Aorta (tissue), 5 donors: ENCODE measurements around the gene WASHC1. TPM values are rescaled to one million over a fixed set of nuclear protein-coding genes. Genes with fewer than 3 reads are reported as not detected.
A peak's percentile ranks its signal among the peaks of the same experiment; 100 is the strongest.
"Not testable (repeated sequence)": the region's sequence is repeated elsewhere in the genome, so short reads cannot be mapped to it uniquely, and the experiment has no call there.

Source experiments
- ATAC-seq: fragments of 200-7000 bp; cut with Tn5 transposase; one replicate; pipeline ENCODE4 v1.9.1; 2022; ENCODE audit warnings: moderate library complexity; ENCODE audit not compliant: low FRiP score
- DNase-seq, 2 donors: peaks; one replicate each; pipeline ENCODE4 v3.0.0-alpha.2; 2020
- H3K27ac ChIP-seq, 2 donors: one replicate each; pipeline ENCODE4 v1.5.1; 2013; ENCODE audit warnings: low read length in 2 of 2, mild to moderate bottlenecking in 2 of 2, moderate library complexity in 2 of 2, control low read depth in 1 of 2, inconsistent platforms in 1 of 2, low read depth in 1 of 2
- H3K27me3 ChIP-seq, 2 donors: one replicate each; pipeline ENCODE4 v1.6.1; 2013; ENCODE audit warnings: control low read depth in 1 of 2, low read length in 1 of 2, mild to moderate bottlenecking in 1 of 2, moderate library complexity in 1 of 2; ENCODE audit not compliant: insufficient read depth in 2 of 2, control insufficient read depth in 1 of 2
- H3K36me3 ChIP-seq, 2 donors: one replicate each; pipeline ENCODE4 v1.6.1; 2013; ENCODE audit warnings: control low read depth in 1 of 2, low read length in 1 of 2, mild to moderate bottlenecking in 1 of 2; ENCODE audit not compliant: insufficient read depth in 2 of 2, control insufficient read depth in 1 of 2
- H3K4me1 ChIP-seq, 2 donors: one replicate each; pipeline ENCODE4 v1.6.1; 2013; ENCODE audit warnings: low read length in 2 of 2, control low read depth in 1 of 2, mild to moderate bottlenecking in 1 of 2, moderate library complexity in 1 of 2; ENCODE audit not compliant: insufficient read depth in 2 of 2, control insufficient read depth in 1 of 2
- H3K4me3 ChIP-seq, 2 donors: one replicate each; pipeline ENCODE4 v1.5.1; 2013; ENCODE audit warnings: low read length in 2 of 2, control low read depth in 1 of 2, mild to moderate bottlenecking in 1 of 2
- H3K9me3 ChIP-seq: one replicate; pipeline ENCODE4 v1.6.1; 2013; ENCODE audit warnings: mild to moderate bottlenecking, low read length; ENCODE audit not compliant: control insufficient read depth
- WGBS, 2 donors: extraction: QIAGEN DNeasy Blood & Tissue Kit; methylation state at CpG; one replicate each; pipeline ENCODE4 v1.1.7; 2013; 5-methylcytosine and 5-hydroxymethylcytosine counted together
- intact Hi-C, 2 donors: fragments of 100-400 bp; cut with DNase I; formaldehyde crosslinking; loops; one replicate each; pipeline versions ENCODE4 v1.14.2 to v1.15.0; 2022
- polyA plus RNA-seq, 2 donors: library from polyadenylated mRNA; stranded (reverse); fragments of 200-250 nt; gene quantifications; one replicate each; pipeline ENCODE4 v1.2.3, GENCODE V29; 2013
- total RNA-seq, 2 donors: library from RNA; stranded (reverse); fragmentation: NEBNext Ultra II Directional; extraction: Animal tissue kit (Norgen Biotek cat#: 25700); gene quantifications; one replicate each; pipeline ENCODE4 v1.2.1, GENCODE V29; 2021
- donor health status: healthy with polysubstance abuse.
- donor health status: Bipolar disorder and iron deficiency.
- donor health status: DM: no; HTN: no; CAD: no.
- donor health status: DM: no; HTN: no; CAD: no.
- donor health status: DM: yes; HTN: yes; CAD: no.

WASHC1 gene
- total and polyA plus RNA-seq, 4 donors, result 7.0 to 95.5 (median 13.4) TPM

DNA sequence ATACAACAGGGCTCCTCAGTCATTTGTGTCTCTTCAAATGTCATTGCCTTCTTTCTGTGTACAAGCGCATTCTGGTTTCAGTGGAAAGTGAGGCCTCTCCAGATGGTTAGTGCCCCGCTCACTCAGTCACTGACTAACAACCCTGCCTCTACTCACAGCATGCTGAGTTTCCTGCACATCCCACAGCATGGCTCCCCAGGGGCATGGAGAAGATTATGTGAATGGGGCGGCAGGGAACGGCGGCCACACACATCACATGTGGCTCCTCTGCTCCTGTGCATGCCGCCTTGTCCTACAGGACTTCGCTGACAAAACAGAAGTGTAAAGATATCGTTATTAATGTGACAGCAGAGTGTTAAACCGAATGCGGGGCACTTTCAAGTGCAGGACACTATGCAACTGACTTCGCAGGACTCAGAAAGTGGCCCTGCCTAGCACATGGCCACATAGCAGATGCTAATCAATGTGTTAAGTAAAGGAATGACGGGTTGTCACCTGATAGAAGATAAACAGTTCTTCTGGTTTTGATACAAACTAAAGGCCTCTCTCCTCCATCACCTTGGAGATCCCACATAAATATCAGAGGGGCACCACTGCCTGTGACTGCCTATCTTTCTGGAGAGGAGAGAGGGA, 17.5 kb upstream of the WASHC1 start:
- intact Hi-C loops, DNase-seq: not testable (repeated sequence)
- WGBS, 2 donors, result 73 to 76% methylated on average over 10 to 11 of the region's 12 CpGs

DNA sequence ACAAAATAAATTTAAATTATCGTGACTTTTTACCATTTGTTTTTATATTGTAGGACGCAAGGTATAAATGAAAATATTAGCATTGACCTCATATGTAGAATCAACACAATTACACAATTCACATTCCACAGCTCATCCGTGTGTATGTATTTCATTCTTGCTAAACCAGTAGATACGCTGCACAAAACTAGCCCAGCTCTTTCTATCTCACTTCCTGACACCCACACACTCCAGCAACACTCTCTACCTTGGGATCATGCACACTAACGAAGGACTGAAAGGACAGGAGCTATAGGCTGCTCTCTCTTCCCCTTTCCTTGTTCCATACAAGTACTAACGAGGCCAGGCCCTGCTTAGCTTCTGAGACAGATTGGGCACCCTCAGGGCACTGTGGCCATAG, 16.9 kb upstream of the WASHC1 start:
- H3K27me3 ChIP-seq, DNase-seq, H3K9me3 ChIP-seq, H3K36me3 ChIP-seq, intact Hi-C loops, H3K27ac ChIP-seq, H3K4me1 ChIP-seq, ATAC-seq, H3K4me3 ChIP-seq: not testable (repeated sequence)
- WGBS, 2 donors, result 61 to 63% methylated on average over 6 of the region's 6 CpGs

More for the DNA sequence above, 17.5 kb upstream of the WASHC1 start:
- not testable (repeated sequence) for H3K4me1 ChIP-seq, H3K27ac ChIP-seq, H3K36me3 ChIP-seq, H3K4me3 ChIP-seq, H3K27me3 ChIP-seq, H3K9me3 ChIP-seq
- ATAC-seq, result peak; percentile 56

DNA sequence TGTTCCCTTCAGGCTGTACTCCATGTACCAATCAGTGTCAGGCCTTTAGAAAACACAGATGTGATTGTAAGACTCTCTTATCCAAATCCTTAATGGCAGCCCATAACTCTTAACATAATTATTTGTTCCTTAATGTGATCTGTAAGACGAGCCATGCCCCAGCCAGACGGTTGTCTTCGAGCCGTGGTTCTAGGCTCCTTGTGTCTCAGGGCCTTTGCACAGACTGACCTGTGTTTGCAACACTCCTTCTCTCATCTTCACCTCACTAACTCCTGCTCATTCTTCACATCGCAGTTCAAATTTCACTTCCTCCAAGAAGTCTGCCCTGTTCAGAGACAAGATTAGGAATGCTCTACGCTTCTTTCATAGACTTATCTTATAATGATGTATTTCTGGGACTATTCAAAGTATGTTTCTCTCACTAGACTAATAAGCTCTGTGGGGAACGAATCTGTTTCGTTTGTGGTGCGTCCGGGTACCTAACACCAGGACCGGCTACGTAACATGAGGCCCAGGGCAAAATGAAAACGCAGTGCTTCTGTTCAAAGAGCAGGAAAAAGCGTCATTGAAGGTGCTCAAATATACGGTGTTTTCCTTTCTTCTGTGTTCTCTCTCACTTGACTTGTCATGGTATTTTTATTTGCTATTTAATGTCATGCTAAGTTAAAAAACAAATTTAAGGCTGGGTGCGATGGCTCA, 16.1 kb upstream of the WASHC1 start:
- H3K4me3 ChIP-seq, ATAC-seq, intact Hi-C loops, H3K4me1 ChIP-seq, H3K27me3 ChIP-seq, H3K27ac ChIP-seq, H3K9me3 ChIP-seq, DNase-seq, H3K36me3 ChIP-seq: not testable (repeated sequence)
- WGBS, 2 donors, result 82 to 86% methylated on average over 13 to 15 of the region's 16 CpGs

DNA sequence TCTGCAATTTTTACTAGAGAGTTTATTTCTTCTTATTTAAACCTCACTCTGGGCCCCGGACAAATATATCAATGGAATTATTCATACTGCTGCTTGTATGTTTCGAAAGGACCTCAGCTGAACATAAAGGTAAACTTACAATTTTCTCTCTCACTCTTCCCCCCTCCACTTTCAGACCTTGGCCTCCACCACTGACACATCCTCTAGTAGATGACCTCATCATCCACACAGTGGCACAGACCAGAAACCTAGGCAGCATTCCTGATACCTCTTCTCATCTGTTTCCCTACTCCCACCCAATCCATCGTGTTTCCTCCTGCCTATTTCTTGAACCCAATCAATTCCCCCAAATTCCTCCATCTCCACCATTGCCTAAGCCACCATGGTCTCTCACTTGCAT, 15.2 kb upstream of the WASHC1 start:
- DNase-seq, H3K9me3 ChIP-seq, H3K36me3 ChIP-seq, H3K27ac ChIP-seq, H3K27me3 ChIP-seq, intact Hi-C loops, H3K4me3 ChIP-seq, ATAC-seq, H3K4me1 ChIP-seq: not testable (repeated sequence)
- 74 to 83% methylated on average over 3 of the region's 3 CpGs for WGBS, 2 donors

DNA sequence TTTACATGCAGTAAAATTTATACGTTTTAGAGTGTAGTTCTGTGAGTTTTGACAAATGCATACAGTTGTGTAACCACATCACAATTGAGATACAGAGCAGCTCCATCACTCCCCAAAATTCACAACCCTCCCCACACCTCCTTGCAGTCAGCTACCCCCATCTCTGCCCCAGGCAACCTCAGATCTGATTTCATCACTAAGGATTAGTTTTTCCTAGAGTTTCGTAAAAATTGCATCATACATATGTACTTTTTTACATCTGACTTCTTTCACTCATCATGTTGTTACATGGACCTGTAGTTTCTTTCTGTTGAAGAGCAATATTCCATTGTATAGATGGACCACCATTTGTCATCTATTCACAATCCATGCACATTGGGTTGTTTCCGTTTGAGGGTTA, 14.4 kb upstream of the WASHC1 start:
- WGBS, 2 donors, result 86 to 88% methylated on average over 3 of the region's 3 CpGs
- H3K27me3 ChIP-seq, intact Hi-C loops: not testable (repeated sequence)

DNA sequence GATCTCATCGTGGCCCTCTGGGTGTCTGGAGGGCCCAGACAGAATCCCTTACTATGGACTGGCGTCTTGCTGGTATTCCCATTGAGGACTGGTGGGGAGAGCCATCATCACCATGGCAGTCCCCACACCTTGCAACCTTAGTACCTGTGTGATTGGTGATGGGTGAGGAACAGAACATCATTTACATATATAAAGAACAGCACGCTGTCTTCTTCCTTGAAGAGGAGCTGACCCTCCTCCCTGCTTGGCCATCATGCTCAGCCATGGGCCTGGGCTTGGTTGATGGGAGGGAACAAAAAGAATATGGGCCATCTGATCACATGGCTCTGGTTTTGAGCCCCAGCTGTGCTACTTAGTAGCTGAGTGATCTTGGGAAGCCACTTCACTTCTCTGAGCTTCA, 13.9 kb upstream of the WASHC1 start:
- intact Hi-C loops, result not testable (repeated sequence)
- 62 to 100% methylated on average over 1 to 3 of the region's 3 CpGs for WGBS, 2 donors

More for the DNA sequence above, 14.4 kb upstream of the WASHC1 start:
- not testable (repeated sequence) for H3K4me3 ChIP-seq, H3K9me3 ChIP-seq, H3K27ac ChIP-seq, ATAC-seq, DNase-seq, H3K4me1 ChIP-seq, H3K36me3 ChIP-seq

DNA sequence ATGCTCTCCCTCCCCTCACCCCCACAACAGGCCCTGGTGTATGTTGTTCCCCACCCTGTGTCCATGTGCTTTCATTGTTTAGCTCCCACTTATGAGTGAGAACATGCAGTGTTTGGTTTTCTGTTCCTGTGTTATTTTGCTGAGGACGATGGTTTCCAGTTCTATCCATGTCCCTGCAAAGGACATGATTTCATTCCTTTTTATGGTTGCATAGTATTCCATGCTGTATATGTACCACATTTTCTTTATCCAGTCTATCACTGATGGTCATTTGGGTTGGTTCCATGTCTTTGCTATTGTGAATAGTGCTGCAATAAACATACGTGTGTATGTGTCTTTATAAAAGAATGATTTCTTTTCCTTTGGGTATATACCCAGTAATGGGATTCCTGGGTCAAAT, 12.6 kb upstream of the WASHC1 start:
- H3K9me3 ChIP-seq, H3K4me3 ChIP-seq, H3K27me3 ChIP-seq, DNase-seq, ATAC-seq, intact Hi-C loops, H3K4me1 ChIP-seq, H3K36me3 ChIP-seq, H3K27ac ChIP-seq: not testable (repeated sequence)
- WGBS, 2 donors, result 80 to 86% methylated on average over 2 of the region's 2 CpGs

More for the DNA sequence above, 13.9 kb upstream of the WASHC1 start:
- H3K4me3 ChIP-seq, H3K36me3 ChIP-seq, ATAC-seq, H3K4me1 ChIP-seq, H3K9me3 ChIP-seq, H3K27ac ChIP-seq, DNase-seq, H3K27me3 ChIP-seq: not testable (repeated sequence)

DNA sequence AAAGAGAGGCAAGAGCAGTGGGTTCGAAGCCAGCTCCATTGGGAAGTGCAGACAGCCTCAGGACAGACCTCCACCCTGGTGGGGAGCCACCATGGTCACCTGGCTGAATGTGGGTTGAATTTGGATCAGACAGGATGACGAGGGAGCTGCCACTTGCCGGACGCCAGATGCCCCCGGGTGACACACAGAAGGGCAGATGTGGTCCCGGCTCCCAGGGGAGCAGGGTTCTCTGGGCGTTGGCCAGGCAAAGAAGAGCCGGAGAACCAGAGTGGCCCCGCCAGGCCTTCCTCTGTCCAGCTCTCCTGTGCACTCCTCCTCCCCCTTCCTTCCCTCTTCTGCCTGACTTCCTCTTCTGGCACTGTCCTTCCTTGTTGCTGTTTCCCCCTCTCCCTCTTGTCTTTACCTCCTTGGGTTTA, 12.0 kb upstream of the WASHC1 start:
- ATAC-seq, H3K4me1 ChIP-seq, H3K36me3 ChIP-seq, intact Hi-C loops, H3K4me3 ChIP-seq, DNase-seq, H3K27me3 ChIP-seq, H3K27ac ChIP-seq, H3K9me3 ChIP-seq: not testable (repeated sequence)
- WGBS, 2 donors, result 75 to 83% methylated on average over 9 of the region's 9 CpGs

DNA sequence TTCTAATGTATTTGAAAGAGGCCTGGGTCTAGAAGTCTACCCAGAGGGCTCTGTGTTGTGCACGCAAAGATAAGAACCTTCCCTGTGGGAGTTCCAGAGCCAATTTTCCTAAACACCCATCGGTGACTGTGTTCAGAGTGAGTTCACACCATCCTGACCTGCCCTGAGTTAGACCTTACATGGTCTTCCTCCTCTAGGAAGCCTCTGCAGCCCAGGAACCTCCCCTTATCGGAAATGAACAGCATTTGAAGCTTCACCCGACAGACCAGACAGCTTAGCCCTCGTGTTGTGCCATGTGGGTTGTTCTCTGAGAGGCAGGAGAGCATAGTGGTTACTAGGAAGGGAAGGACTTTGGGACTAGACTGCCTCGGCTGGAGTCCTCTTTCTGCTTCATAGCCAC, 3.1 kb upstream of the WASHC1 start:
- H3K27ac ChIP-seq, H3K9me3 ChIP-seq, intact Hi-C loops, H3K4me3 ChIP-seq, H3K27me3 ChIP-seq, H3K36me3 ChIP-seq, ATAC-seq, H3K4me1 ChIP-seq, DNase-seq: not testable (repeated sequence)
- WGBS, 2 donors, result 42 to 52% methylated on average over 5 of the region's 6 CpGs
